ENCODE data around the gene NKAIN1.

NKAIN1 gene

DNA sequence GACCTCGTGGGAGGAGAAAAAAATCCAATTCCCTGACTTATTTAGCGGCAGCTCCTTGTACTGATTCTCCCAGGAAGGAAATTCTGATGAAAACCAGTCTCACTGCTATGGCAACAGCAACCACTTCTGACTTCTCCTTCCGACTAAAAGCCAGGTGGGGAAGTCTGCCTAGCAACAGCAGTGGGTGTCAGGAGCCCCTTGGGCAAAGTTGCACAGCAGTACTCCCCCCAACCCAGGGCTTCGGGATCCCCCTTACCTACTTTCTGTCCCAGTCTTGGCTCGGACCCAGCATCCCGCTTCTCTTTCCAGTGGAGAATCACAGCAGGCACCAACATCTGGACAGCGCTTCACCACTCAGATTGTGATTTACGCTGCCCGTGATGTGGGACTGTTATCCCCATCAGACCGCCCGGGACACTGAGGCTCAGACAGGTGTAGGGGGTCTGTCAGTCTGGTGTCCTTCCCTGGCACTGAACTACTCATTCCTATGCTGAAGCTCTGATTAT, 24.6 kb downstream of the NKAIN1 start:
- no peak overlapping the region for H2AFZ ChIP-seq (ENCODE audit: low read length)
- no peaks in the 10 kb centered on the region for H3K36me3 ChIP-seq (ENCODE audit: insufficient read depth, low read length)
- H3F3A ChIP-seq (ENCODE audit: low read depth) = no peaks in the 10 kb centered on the region
- H3K27me3 ChIP-seq (ENCODE audit: insufficient read depth, low read length, poor library complexity, severe bottlenecking) = no peaks in the 10 kb centered on the region
- no peaks in the 10 kb centered on the region for H4K20me1 ChIP-seq (ENCODE audit: insufficient read depth, low read length, poor library complexity, severe bottlenecking)
- H3K4me2 ChIP-seq (ENCODE audit: low read depth, low read length, poor library complexity, severe bottlenecking) = no peak overlapping the region
- TF ChIP-seq EZH2phosphoT487 (IDR thresholded peaks at IDR 0.05; ENCODE audit: borderline replicate concordance) = no peak
- TF ChIP-seq, protein P1, sequence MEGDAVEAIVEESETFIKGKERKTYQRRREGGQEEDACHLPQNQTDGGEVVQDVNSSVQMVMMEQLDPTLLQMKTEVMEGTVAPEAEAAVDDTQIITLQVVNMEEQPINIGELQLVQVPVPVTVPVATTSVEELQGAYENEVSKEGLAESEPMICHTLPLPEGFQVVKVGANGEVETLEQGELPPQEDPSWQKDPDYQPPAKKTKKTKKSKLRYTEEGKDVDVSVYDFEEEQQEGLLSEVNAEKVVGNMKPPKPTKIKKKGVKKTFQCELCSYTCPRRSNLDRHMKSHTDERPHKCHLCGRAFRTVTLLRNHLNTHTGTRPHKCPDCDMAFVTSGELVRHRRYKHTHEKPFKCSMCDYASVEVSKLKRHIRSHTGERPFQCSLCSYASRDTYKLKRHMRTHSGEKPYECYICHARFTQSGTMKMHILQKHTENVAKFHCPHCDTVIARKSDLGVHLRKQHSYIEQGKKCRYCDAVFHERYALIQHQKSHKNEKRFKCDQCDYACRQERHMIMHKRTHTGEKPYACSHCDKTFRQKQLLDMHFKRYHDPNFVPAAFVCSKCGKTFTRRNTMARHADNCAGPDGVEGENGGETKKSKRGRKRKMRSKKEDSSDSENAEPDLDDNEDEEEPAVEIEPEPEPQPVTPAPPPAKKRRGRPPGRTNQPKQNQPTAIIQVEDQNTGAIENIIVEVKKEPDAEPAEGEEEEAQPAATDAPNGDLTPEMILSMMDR (conservative IDR thresholded peaks at IDR 0.05; ENCODE audit: low read length) = no peak
- H3K4me1 ChIP-seq (ENCODE audit: insufficient read depth, low read length, poor library complexity, severe bottlenecking) = no peaks in the 10 kb centered on the region
- H3K4me3 ChIP-seq (ENCODE audit: low read length, poor library complexity, severe bottlenecking) = no peak overlapping the region
- no peaks in the 10 kb centered on the region for H3K79me2 ChIP-seq (ENCODE audit: insufficient read depth, low read length)
- no peaks in the 10 kb centered on the region for H3K9me3 ChIP-seq (ENCODE audit: insufficient read depth, low read depth, low read length)
- no peak overlapping the region for H3K9ac ChIP-seq (ENCODE audit: low read depth, low read length, poor library complexity, severe bottlenecking)
- H3K9me2 ChIP-seq (replicated peaks; ENCODE audit: low read depth, low read length) = no peaks in the 10 kb centered on the region

GRCh38 chr1:31214316-31215064, 25.2 kb downstream of the NKAIN1 start:
- Histone ChIP-seq H3K79me2 (ENCODE audit: insufficient read depth, low read length) (no peaks in the 10 kb centered on the region), H2AFZ (ENCODE audit: low read length) (no peak overlapping the region), H3K4me2 (ENCODE audit: low read depth, low read length, poor library complexity, severe bottlenecking) (no peak overlapping the region), H3F3A (ENCODE audit: low read depth) (no peaks in the 10 kb centered on the region), H3K4me3 (ENCODE audit: low read length, poor library complexity, severe bottlenecking) (no peak overlapping the region), H3K27me3 (ENCODE audit: insufficient read depth, low read length, poor library complexity, severe bottlenecking) (no peaks in the 10 kb centered on the region), H4K20me1 (ENCODE audit: insufficient read depth, low read length, poor library complexity, severe bottlenecking) (no peaks in the 10 kb centered on the region), H3K36me3 (ENCODE audit: insufficient read depth, low read length) (no peaks in the 10 kb centered on the region), H3K9ac (ENCODE audit: low read depth, low read length, poor library complexity, severe bottlenecking) (no peak overlapping the region), H3K4me1 (ENCODE audit: insufficient read depth, low read length, poor library complexity, severe bottlenecking) (no peaks in the 10 kb centered on the region), H3K9me3 (ENCODE audit: insufficient read depth, low read depth, low read length) (no peaks in the 10 kb centered on the region), H3K9me2 (replicated peaks; ENCODE audit: low read depth, low read length) (no peaks in the 10 kb centered on the region)
- TF ChIP-seq EZH2phosphoT487 (IDR thresholded peaks at IDR 0.05; ENCODE audit: borderline replicate concordance) = no peak
- TF ChIP-seq, protein P1 (conservative IDR thresholded peaks at IDR 0.05; ENCODE audit: low read length) = peak; percentile 31; the same call in 1 of the 2 replicates

- no peaks in the 10 kb centered on the region for H3K9me3 ChIP-seq (ENCODE audit: insufficient read depth, low read depth, low read length)
- H3K4me2 ChIP-seq (ENCODE audit: low read depth, low read length, poor library complexity, severe bottlenecking) = no peak overlapping the region
- H3K9me2 ChIP-seq (replicated peaks; ENCODE audit: low read depth, low read length) = no peaks in the 10 kb centered on the region
- TF ChIP-seq EZH2phosphoT487 (IDR thresholded peaks at IDR 0.05; ENCODE audit: borderline replicate concordance) = no peak
- TF ChIP-seq, protein P1 (conservative IDR thresholded peaks at IDR 0.05; ENCODE audit: low read length) = no peak
- no peaks in the 10 kb centered on the region for H3K36me3 ChIP-seq (ENCODE audit: insufficient read depth, low read length)
- H3K27me3 ChIP-seq (ENCODE audit: insufficient read depth, low read length, poor library complexity, severe bottlenecking) = no peaks in the 10 kb centered on the region
- H3K4me1 ChIP-seq (ENCODE audit: insufficient read depth, low read length, poor library complexity, severe bottlenecking) = no peaks in the 10 kb centered on the region
- no peak overlapping the region for H3K9ac ChIP-seq (ENCODE audit: low read depth, low read length, poor library complexity, severe bottlenecking)
- H3K4me3 ChIP-seq (ENCODE audit: low read length, poor library complexity, severe bottlenecking) = no peak overlapping the region
- no peaks in the 10 kb centered on the region for H3K79me2 ChIP-seq (ENCODE audit: insufficient read depth, low read length)
- no peak overlapping the region for H2AFZ ChIP-seq (ENCODE audit: low read length)
- no peaks in the 10 kb centered on the region for H3F3A ChIP-seq (ENCODE audit: low read depth)
- no peaks in the 10 kb centered on the region for H4K20me1 ChIP-seq (ENCODE audit: insufficient read depth, low read length, poor library complexity, severe bottlenecking)
Observed at GRCh38 chr1:31208361-31208945, 31.2 kb downstream of the NKAIN1 start.
